ENCODE data around the gene GPD1.

The GPD1 gene

GRCh38 chr12:50066402-50066801 is 37.4 kb upstream of the GPD1 start:
- Mint-ChIP-seq H3K9me3 (no peaks in the 10 kb centered on the region), H3K36me3 (ENCODE audit: low read depth) (no peaks in the 10 kb centered on the region), H3K4me3 (no peak overlapping the region), H3K27ac (no peak overlapping the region), H3K4me1 (ENCODE audit: low read depth) (peaks cover 8% of the 10 kb centered on the region), H3K27me3 (ENCODE audit: low read depth) (peaks cover 8% of the 10 kb centered on the region)

- H3K4me1 Mint-ChIP-seq (ENCODE audit: low read depth): peaks cover 7% of the 10 kb centered on the region
- no peak overlapping the region for H3K27ac Mint-ChIP-seq
- H3K36me3 Mint-ChIP-seq (ENCODE audit: low read depth): no peaks in the 10 kb centered on the region
- no peaks in the 10 kb centered on the region for H3K9me3 Mint-ChIP-seq
- H3K4me3 Mint-ChIP-seq: no peak overlapping the region
- H3K27me3 Mint-ChIP-seq (ENCODE audit: low read depth): no peaks in the 10 kb centered on the region
Observed at GRCh38 chr12:50069069-50069468, 34.7 kb upstream of the GPD1 start.

DNA sequence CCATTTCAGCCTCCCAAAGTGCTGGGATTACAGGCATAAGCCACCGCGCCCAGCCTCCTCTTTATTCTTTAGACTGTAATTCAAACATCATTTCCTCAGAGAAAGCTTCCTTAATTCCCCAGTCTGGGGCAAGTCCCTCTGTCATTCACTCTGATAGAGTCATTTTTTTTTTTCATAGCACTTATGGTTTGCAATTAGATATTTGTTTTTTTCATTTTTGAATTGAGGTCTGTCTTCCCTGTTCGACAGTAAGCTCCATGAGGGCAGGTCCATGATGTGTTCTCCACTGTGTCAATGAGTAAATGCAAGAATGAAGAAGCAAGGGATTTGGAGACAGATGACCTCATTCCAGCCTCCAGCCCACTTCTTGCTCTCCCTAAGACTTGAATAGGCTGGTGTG is 34.3 kb upstream of the GPD1 start:
- Mint-ChIP-seq H3K4me1 (ENCODE audit: low read depth) (peaks cover 7% of the 10 kb centered on the region), H3K27ac (no peak overlapping the region), H3K27me3 (ENCODE audit: low read depth) (no peaks in the 10 kb centered on the region), H3K4me3 (no peak overlapping the region), H3K36me3 (ENCODE audit: low read depth) (no peaks in the 10 kb centered on the region), H3K9me3 (no peaks in the 10 kb centered on the region)

DNA sequence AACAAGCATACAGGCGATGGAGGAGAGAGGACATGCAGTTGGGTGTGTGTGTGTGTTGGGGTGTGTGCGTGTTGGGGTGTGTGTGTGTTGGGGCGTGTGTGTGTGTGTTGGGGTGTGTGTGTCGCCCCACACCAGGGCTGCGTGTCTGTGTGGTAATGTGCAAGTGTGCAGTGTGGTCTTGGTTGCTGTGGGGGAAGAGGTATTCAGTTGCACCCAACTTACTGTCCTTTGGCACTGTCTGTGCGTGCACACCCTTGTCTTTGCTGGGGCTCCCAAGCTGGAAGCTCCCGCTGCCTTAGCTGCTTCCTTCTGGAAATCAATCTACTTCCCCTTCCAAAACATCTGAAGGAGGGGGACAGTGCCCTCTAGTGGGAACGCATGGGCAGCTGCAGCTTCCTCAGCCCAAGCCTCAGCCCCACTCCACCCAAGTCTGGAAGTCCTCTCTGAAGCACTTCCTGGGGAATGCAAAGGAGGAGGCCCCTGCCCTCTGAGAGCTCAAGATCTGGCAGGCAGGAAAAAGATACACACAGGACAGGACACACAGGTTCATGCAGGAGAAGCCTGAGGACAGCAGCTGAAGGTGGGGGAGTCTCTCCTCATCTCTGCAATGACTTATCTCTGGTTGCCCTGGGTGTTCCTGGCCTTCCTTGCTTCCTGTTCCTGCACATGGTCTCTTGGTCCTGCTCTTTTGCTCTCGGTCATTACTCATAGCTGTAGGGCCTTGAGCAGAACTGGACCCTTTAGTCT is 33.3 kb upstream of the GPD1 start:
- Mint-ChIP-seq H3K27me3 (ENCODE audit: low read depth) (no peaks in the 10 kb centered on the region), H3K4me1 (ENCODE audit: low read depth) (peaks cover 7% of the 10 kb centered on the region), H3K9me3 (no peaks in the 10 kb centered on the region), H3K36me3 (ENCODE audit: low read depth) (no peaks in the 10 kb centered on the region), H3K27ac (no peak overlapping the region), H3K4me3 (no peak overlapping the region)

- H3K27ac Mint-ChIP-seq: no peak overlapping the region
- no peak overlapping the region for H3K4me3 Mint-ChIP-seq
- peaks cover 7% of the 10 kb centered on the region for H3K4me1 Mint-ChIP-seq (ENCODE audit: low read depth)
- H3K27me3 Mint-ChIP-seq (ENCODE audit: low read depth): no peaks in the 10 kb centered on the region
- H3K9me3 Mint-ChIP-seq: no peaks in the 10 kb centered on the region
- H3K36me3 Mint-ChIP-seq (ENCODE audit: low read depth): no peaks in the 10 kb centered on the region
Observed at GRCh38 chr12:50072198-50072907, 31.5 kb upstream of the GPD1 start.

DNA sequence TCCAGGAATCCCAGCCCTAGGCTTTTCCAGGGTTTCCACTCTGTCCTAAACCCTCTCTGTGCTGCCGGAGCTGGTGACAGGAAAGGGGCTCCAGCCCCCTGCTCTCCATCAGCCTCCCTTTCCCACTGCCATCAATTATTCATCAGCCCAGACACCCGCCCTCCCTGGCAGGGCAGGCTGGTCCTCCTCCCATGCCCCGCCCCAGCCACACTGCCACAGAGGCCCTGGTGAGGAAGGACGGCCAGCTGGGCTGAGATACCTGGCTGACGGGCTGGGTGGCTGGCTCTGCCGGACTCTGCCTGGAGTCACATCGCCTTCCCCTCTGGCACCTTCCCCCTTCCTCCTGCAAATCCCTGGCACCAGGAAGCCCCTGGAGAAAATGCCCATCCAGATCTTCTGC is 30.6 kb upstream of the GPD1 start:
- no peak overlapping the region for H3K27ac Mint-ChIP-seq

GRCh38 chr12:50073712-50074111 is 30.1 kb upstream of the GPD1 start:
- Mint-ChIP-seq H3K36me3 (ENCODE audit: low read depth) (no peaks in the 10 kb centered on the region), H3K4me3 (no peak overlapping the region), H3K4me1 (ENCODE audit: low read depth) (peaks cover 7% of the 10 kb centered on the region), H3K27ac (no peak overlapping the region), H3K9me3 (no peaks in the 10 kb centered on the region), H3K27me3 (ENCODE audit: low read depth) (no peaks in the 10 kb centered on the region)

More for the DNA sequence above, 30.6 kb upstream of the GPD1 start:
- Mint-ChIP-seq H3K4me3 (no peak overlapping the region), H3K27me3 (ENCODE audit: low read depth) (no peaks in the 10 kb centered on the region), H3K9me3 (no peaks in the 10 kb centered on the region), H3K4me1 (ENCODE audit: low read depth) (peaks cover 7% of the 10 kb centered on the region), H3K36me3 (ENCODE audit: low read depth) (no peaks in the 10 kb centered on the region)

DNA sequence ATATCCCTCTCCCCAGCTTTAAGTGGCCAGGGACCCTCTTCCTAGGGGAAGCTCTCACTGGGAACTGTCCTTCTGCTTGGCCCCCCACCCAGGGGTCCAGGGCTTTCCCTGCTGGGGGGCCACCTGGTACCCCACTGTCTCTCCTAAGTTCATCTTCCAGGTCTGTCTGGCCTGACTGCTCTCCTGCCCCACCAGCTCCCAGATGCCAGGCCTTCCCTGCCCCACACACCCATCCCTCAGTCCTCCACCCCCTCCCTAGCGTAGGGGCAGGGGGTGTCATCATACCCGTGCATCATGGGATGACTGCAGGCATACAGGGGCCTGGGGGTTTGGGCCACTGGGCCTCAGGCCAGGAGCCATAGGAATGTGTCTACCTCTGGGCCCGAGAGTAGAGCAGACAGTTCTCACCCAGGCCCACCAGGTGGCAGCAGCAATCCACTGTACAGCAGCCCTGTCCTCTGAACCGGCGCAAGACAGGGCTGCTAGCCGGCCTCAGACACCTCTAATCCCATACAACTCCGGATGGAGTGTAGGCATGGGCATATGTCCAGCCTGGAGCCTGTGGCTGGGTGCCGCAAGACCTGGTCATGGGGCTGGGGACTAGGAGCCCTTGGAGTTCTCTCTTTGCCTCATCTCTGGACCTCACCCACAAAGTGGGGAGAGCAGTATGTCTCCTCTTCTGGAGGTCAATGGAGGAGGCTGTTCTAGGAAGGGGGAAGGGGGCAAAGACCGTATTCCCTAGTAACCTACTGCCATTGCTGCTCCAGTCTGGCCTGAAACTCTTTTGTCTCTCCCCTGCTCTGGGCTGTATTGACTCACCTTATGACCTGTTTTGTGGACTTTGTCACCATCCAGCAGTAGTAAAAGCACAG is 28.6 kb upstream of the GPD1 start:
- no peaks in the 10 kb centered on the region for H3K9me3 Mint-ChIP-seq
- H3K36me3 Mint-ChIP-seq (ENCODE audit: low read depth): no peaks in the 10 kb centered on the region
- no peak overlapping the region for H3K4me3 Mint-ChIP-seq
- H3K4me1 Mint-ChIP-seq (ENCODE audit: low read depth): peaks cover 5% of the 10 kb centered on the region
- no peaks in the 10 kb centered on the region for H3K27me3 Mint-ChIP-seq (ENCODE audit: low read depth)
- no peak overlapping the region for H3K27ac Mint-ChIP-seq

DNA sequence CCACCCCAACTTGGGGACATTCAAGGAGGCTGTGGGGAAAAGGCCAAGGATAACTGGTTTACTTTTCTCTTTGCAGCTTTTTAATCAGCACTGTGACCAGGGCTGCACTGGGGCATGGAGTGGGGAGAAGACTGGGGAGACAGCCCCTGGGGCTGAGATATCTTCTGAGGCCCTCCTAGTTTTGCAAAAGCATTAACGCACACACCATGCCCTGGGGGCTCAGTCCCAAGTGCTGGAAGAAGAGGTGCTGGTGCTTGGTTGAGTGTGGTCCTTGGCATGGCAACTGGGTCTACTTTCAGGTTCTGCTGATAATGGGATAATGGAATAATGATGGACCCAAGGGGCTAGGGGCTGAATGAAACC is 28.0 kb upstream of the GPD1 start:
- no peaks in the 10 kb centered on the region for H3K36me3 Mint-ChIP-seq (ENCODE audit: low read depth)
- no peak overlapping the region for H3K27ac Mint-ChIP-seq
- no peaks in the 10 kb centered on the region for H3K27me3 Mint-ChIP-seq (ENCODE audit: low read depth)
- no peaks in the 10 kb centered on the region for H3K4me1 Mint-ChIP-seq (ENCODE audit: low read depth)
- H3K4me3 Mint-ChIP-seq: no peak overlapping the region
- H3K9me3 Mint-ChIP-seq: no peaks in the 10 kb centered on the region

DNA sequence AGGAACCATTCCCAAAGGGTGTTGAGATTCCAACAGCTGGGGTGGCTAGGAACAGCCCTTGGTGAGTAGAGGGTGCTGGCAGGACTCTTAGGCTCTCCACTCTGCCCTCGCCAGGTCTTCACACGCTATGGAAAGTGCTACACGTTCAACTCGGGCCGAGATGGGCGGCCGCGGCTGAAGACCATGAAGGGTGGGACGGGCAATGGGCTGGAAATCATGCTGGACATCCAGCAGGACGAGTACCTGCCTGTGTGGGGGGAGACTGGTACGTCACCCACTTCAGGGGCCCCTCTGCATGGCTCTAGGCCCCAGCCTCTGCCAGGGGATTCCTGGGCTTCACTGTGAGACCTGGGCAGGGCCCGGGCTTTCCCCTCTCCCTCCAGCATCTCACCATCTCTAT is 26.7 kb upstream of the GPD1 start:
- Mint-ChIP-seq H3K27ac (no peak overlapping the region), H3K4me3 (no peak overlapping the region), H3K36me3 (ENCODE audit: low read depth) (no peaks in the 10 kb centered on the region), H3K4me1 (ENCODE audit: low read depth) (no peaks in the 10 kb centered on the region), H3K9me3 (no peaks in the 10 kb centered on the region), H3K27me3 (ENCODE audit: low read depth) (no peaks in the 10 kb centered on the region)

- no peaks in the 10 kb centered on the region for H3K27me3 Mint-ChIP-seq (ENCODE audit: low read depth)
- H3K9me3 Mint-ChIP-seq: no peaks in the 10 kb centered on the region
- H3K36me3 Mint-ChIP-seq (ENCODE audit: low read depth): no peaks in the 10 kb centered on the region
- H3K4me3 Mint-ChIP-seq: no peak overlapping the region
- H3K4me1 Mint-ChIP-seq (ENCODE audit: low read depth): no peaks in the 10 kb centered on the region
- H3K27ac Mint-ChIP-seq: no peak overlapping the region
Observed at GRCh38 chr12:50078281-50078680, 25.5 kb upstream of the GPD1 start.

- Mint-ChIP-seq H3K9me3 (no peaks in the 10 kb centered on the region), H3K27me3 (ENCODE audit: low read depth) (no peaks in the 10 kb centered on the region), H3K4me1 (ENCODE audit: low read depth) (peaks cover 4% of the 10 kb centered on the region), H3K36me3 (ENCODE audit: low read depth) (no peaks in the 10 kb centered on the region), H3K4me3 (no peak overlapping the region), H3K27ac (no peak overlapping the region)
Observed at GRCh38 chr12:50079771-50080170, 24.0 kb upstream of the GPD1 start.

DNA sequence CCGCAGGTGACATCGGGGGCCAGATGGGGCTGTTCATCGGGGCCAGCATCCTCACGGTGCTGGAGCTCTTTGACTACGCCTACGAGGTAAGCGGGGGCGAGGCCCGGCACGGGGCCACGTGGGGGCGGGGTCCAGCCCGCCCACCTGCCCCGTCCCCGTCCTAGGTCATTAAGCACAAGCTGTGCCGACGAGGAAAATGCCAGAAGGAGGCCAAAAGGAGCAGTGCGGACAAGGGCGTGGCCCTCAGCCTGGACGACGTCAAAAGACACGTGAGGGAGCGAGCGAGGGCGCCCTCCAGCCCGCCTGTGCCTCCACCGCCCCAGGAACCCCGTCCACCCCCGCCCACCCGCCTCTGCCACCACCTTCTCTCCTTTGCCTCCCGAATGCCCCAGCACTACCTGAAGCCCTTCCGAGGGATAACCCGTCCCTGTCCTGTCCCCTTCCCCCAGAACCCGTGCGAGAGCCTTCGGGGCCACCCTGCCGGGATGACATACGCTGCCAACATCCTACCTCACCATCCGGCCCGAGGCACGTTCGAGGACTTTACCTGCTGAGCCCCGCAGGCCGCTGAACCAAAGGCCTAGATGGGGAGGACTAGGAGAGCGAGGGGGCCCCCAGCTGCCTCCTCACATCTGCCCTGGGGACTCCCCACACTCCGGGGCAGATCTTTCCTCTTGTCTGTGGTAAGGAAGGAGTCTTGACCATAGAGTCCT is 22.6 kb upstream of the GPD1 start:
- H3K27ac Mint-ChIP-seq: no peak overlapping the region
- H3K4me3 Mint-ChIP-seq: no peak overlapping the region
- H3K9me3 Mint-ChIP-seq: no peaks in the 10 kb centered on the region
- H3K4me1 Mint-ChIP-seq (ENCODE audit: low read depth): peaks cover 11% of the 10 kb centered on the region
- no peaks in the 10 kb centered on the region for H3K36me3 Mint-ChIP-seq (ENCODE audit: low read depth)
- no peaks in the 10 kb centered on the region for H3K27me3 Mint-ChIP-seq (ENCODE audit: low read depth)

- H3K4me3 Mint-ChIP-seq: no peak overlapping the region
- no peaks in the 10 kb centered on the region for H3K9me3 Mint-ChIP-seq
- no peak overlapping the region for H3K27ac Mint-ChIP-seq
- no peaks in the 10 kb centered on the region for H3K27me3 Mint-ChIP-seq (ENCODE audit: low read depth)
- no peaks in the 10 kb centered on the region for H3K36me3 Mint-ChIP-seq (ENCODE audit: low read depth)
- H3K4me1 Mint-ChIP-seq (ENCODE audit: low read depth): peaks cover 20% of the 10 kb centered on the region
Observed at GRCh38 chr12:50082644-50083043, 21.2 kb upstream of the GPD1 start.
